ENCODE data around the gene PPFIBP1.

PPFIBP1 gene

GRCh38 chr12:27674989-27675388, 151.0 kb downstream of the PPFIBP1 start:
- DNase-seq: no peak

DNA sequence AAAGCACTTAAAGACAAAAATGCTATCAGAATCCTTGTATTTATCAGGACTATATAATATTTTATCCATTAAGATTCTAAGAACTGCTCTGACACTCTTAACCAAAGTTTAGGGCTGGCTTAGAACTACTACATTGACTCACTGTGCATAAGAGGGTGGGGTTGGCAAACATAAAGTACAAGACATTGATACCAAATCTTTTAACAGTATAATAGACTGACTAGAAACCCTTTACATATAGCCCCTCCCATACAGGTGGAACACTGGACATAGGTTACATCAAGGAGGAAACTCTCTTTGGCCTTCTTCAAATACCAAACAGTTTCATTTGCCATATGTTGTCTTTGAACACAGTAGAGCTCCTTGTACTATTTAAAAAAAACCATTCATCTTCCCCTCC, 156.6 kb downstream of the PPFIBP1 start:
- no peak for DNase-seq

DNA sequence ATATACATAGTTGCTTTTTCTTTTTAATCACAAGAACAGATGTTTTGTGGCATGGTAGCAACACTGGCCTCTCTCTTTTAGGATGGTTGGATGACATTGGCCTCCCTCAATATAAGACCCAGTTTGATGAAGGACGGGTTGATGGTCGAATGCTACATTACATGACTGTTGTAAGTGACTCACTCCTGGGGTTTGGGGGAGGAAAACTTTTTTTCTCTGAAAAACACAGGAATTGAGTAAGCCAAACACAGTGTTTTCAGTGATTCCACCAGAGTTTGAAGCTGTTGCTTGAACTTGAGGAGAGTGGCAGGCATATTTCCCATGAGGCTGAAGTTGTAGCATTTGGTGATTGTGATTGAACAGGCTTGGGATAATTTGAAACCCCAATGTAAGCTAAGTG, 158.5 kb downstream of the PPFIBP1 start:
- DNase-seq: no peak

- no peak for DNase-seq
Observed at GRCh38 chr12:27685274-27685673, 161.3 kb downstream of the PPFIBP1 start.

DNA sequence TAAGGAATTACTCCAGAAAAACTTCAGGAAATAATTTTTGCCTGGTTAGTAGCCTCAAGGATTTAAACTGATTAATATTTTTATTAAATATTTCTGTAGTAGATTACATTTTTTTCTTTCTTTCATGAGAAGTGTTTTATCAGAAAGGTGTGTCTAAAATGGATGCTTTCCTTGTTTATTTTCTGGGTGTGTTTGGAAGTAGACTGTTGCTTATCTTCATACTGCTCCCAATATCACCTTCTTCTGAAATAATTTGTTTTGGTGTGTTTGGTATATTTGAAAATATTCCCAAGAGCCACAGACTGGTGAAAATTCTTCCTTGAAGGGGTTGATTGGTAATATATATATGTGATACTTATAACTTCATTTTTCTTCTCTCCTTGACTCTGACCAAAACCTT, 162.1 kb downstream of the PPFIBP1 start:
- DNase-seq: no peak

GRCh38 chr12:27688671-27689070, 164.7 kb downstream of the PPFIBP1 start:
- no peak for DNase-seq

- no peak for DNase-seq
Observed at GRCh38 chr12:27689558-27690180, 165.7 kb downstream of the PPFIBP1 start.

GRCh38 chr12:27693403-27693802, 169.4 kb downstream of the PPFIBP1 start:
- DNase-seq: no peak

GRCh38 chr12:27695556-27696292, 171.7 kb downstream of the PPFIBP1 start:
- no peak for DNase-seq

DNA sequence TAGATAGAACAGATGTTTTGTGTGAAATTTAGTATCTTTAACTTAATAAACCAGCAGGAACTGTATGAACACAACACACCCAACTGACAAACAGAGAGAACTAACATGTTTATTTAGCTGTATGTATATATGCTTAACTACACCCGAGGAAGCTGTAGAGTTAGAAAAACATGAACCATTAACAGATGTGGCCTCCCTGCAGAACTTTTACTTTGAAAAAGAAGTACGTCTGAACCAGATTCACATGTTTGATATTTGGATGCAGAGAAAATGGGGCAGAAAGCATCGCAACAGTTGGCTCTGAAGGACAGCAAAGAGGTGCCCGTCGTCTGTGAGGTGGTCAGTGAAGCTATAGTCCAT, 172.3 kb downstream of the PPFIBP1 start, which contains the start of gene REP15:
REP15 (plus strand) TSS at position 155 of the 360 bp plus-strand sequence; CDS start at position 271, 116 bp downstream.
- DNase-seq: no peak

GRCh38 chr12:27696864-27697564, 173.0 kb downstream of the PPFIBP1 start:
- no peak for DNase-seq

DNA sequence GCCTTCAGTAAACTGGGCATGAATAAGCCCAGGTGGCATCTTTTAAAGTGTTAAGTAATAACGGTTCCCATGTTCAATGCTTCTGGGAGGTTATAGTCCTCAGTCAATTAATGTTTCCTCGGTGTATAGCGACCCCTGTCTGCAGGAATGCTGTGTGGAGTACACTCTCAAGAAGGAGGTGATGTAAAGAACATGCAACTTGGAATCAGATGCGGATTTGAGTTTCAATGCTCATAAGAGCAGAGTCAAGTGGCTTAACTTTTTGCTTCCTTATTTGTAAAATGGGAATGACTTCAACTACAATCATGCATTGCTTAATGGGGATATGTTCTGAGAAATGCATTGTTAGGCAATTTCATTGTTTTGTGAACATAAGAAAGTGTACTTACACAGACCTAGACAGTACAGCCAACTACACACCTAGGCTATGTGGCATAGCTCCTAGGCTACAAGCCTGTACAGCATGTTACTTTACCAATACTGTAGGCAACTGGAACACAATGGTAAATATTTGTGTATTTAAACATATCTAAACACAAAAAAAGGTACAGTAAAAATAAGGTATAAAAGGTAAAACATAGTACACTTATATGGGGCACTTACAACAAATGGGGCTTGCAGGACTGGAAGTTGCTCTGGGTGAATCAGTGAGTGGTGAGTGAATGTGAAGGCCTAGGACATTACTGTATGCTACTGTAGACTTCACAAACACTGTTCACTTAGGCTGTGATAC, 179.9 kb downstream of the PPFIBP1 start:
- peak; percentile 82 for DNase-seq

DNA sequence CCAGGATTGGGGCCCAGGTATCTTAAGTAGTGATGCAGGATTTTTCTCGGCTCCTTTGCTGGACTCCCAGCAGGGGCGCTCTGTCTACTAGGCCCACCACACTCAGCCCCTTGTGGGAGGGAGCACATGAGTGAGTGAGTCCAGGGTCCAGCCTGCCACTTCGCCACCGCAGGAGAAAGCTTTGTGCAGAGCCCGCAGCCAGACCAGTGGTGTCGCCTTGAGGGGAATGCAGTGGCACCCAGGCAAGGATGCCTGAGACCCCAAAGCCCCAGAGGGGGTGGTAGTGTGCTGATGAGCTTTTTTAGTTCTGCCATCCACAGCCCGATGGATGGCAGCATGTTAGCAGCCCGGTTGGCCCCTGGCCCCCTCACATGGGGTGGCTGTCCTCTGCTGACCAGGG, 181.3 kb downstream of the PPFIBP1 start:
- no peak for DNase-seq

- no peak for DNase-seq
Observed at GRCh38 chr12:27707216-27707615, 183.2 kb downstream of the PPFIBP1 start.

DNA sequence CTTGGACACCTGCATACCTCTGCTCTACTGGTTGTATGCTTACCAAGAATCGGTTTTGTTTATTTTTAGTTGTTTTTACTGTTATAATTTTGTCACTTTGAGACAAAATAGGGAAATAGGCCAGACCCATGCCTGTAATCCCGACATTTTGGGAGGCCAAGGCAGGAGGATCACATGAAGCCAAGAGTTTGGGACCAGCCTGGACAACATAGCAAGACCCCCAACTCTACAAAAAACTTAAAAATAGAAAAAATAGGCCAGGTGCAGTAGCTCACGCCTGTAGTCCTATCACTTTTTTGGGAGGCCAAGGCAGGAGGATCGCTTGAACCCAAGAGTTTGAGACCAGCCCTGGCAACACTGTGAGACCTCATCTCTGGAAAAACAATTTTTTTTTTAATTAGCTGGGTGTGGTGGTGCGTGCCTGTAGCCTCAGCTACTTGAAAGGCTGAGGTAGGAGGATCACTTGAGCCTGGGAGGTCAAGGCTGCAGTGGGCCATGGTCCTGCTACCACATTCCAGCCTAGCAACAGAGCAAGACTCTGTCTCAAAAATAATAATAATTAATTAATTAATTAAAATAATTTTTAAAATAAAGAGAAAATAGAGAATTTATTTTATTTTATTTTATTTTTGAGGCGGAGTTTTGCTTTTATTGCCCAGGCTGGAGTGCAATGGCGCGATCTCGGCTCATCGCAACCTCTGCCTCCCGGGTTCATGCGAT, 185.4 kb downstream of the PPFIBP1 start:
- DNase-seq: no peak

DNA sequence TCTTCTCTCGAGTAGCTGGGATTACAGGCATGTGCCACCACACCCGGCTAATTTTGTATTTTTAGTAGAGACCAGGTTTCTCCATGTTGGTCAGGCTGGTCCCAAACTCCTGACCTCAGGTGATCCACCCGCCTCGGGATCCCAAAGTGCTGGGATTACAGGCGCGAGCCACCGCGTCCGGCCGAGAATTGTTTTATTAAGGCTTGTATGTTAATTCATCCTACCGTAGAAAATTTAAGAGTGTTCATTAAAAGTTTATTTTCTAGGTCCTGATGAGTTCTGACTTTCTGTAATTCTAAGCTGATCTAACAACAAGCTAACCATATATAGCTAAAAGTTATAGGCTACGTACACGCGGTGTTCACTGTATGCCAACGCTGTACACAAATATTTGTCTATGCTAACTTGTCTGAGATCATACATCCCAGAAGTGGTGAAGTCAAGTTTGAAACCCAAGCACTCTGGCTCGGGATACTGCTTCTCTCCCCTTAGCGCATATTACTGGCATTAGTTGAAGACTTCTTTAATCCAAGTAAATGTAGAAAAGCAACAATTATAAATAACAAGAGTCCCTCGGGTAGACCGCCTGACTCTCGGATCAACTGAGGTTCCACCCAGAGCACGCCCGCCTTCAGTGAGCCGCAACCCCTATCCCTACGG, 186.1 kb downstream of the PPFIBP1 start:
- no peak for DNase-seq

DNA sequence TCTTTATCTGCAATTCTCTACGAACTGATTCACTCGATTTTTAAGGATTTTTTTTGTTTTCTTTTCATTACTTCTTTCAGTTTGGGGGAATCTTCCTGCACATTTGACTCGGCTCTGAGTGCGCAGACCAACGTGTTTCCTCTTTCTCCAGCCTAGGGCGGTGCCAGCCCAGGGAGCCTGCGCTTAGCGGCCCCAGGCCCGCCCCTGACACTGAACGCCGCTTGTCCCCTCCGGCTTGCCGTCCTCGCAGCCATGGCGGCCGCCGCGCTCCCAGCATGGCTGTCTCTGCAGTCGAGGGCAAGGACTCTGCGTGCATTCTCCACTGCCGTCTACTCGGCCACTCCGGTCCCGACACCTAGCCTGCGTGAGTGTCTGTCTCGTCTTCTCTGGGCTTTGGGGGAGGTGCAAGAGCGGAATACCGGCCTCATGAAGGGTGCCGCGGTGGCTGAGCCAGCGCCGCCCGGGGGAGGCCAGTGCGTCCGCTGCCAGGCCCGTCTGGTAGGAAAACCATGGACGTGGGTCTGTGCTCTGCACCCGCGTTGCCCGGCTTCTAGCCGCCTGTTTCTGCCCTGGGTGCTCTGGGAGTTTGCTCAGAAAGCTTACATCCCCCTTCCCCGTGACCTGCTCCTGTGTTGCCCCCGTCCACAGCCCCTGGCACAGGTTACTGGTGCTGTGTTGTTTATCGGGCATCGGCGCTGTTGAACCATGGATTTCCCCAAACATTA, 186.7 kb downstream of the PPFIBP1 start, which contains the start of gene MRPS35:
MRPS35 (plus strand) TSS at position 241 of the 725 bp plus-strand sequence; CDS start at position 253, 12 bp downstream.
- DNase-seq: peak; percentile 94

DNA sequence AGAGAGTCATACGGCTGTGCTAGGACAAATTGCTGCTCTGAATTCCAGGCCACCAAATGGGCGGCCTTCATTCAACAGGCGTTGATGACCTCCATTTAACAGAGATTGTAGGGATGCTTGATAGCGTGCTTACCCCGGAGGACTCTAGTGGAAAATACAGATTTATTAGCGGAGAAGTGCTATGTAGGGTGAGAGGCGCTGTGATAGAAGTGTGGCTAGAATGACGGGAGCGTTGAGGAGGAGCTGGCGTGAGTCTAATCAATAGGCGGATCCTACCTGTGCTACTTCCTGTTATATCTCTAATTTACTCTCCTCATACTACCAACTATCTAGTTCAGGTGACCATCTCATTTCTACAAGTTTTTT, 187.3 kb downstream of the PPFIBP1 start:
- DNase-seq: peak; percentile 28

DNA sequence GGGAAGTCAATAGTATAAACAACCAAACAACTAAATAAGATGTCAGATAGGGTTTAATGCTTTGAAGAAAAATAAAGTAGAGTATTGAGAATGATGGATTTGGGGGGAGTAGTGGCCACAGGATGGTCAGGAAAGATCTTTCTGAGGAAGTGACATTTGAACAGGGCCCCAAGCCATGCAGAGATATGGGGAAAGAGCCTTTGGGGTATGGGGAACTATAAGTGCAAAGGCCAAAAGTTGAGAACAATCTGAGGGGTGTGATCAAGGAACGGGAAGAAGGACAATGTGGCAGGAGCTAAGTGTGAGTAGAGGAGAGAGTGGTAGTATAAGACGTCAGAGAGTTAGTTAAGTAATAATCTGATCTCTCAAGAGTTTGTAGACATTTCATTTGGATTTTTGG, 188.0 kb downstream of the PPFIBP1 start:
- no peak for DNase-seq

DNA sequence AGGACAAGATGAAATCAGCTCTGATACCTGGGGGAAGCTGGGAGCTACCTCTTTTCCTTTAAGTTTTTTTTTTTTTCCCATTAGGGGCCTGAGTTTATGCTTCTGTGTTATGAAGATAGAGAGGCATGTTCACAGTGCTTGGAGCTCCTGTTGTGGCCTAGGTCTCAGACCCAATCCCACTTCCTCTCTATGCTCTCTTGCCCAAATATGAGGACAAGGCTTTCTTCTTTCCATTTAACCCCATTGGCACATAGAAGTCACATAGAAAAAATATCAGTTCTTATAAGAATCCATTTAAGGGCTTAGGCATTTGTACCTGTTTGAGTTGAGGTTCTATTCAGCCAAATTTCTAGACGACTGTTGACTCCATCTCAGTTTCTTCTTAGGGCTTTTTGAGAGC, 199.2 kb downstream of the PPFIBP1 start:
- DNase-seq: no peak

- DNase-seq: no peak
Observed at GRCh38 chr12:27730097-27730588, 206.1 kb downstream of the PPFIBP1 start.

Data from activated CD4-positive, alpha-beta T cell treated with anti-CD3 and anti-CD28 coated beads for 48 hours (primary cell).